Medulla oblongata (tissue), 1 donor: ENCODE measurements around the gene PRDM7.
A peak's percentile ranks its signal among the peaks of the same experiment; 100 is the strongest.
"Not testable (repeated sequence)": the region's sequence is repeated elsewhere in the genome, so short reads cannot be mapped to it uniquely, and the experiment has no call there.

Experiments
- DNase-seq: peaks from one replicate; pipeline ENCODE4 v3.0.0-alpha.2; 2015; ENCODE audit errors: extremely low spot score

PRDM7 gene

GRCh38 chr16:90072442-90073105, 4.6 kb downstream of the PRDM7 start:
- no peak for DNase-seq

- DNase-seq, result no peak
Observed at GRCh38 chr16:90070440-90070839, 6.7 kb downstream of the PRDM7 start.

GRCh38 chr16:90061437-90061836, 15.7 kb downstream of the PRDM7 start:
- DNase-seq, result no peak

GRCh38 chr16:90057738-90058173, 19.4 kb downstream of the PRDM7 start:
- DNase-seq, result no peak

GRCh38 chr16:90056521-90056920, 20.6 kb downstream of the PRDM7 start:
- DNase-seq, result not testable (repeated sequence)

- no peak for DNase-seq
Observed at GRCh38 chr16:90055371-90055770, 21.8 kb downstream of the PRDM7 start.

- DNase-seq, result no peak
Observed at GRCh38 chr16:90054554-90054953, 22.6 kb downstream of the PRDM7 start.

GRCh38 chr16:90053902-90054500, 23.1 kb downstream of the PRDM7 start:
- no peak for DNase-seq

GRCh38 chr16:90050969-90051368, 26.2 kb downstream of the PRDM7 start:
- DNase-seq, result no peak

- DNase-seq, result no peak
Observed at GRCh38 chr16:90048737-90049330, 28.3 kb downstream of the PRDM7 start.

GRCh38 chr16:90048347-90048722, 28.8 kb downstream of the PRDM7 start:
- DNase-seq, result no peak

- DNase-seq, result no peak
Observed at GRCh38 chr16:90047714-90048346, 29.3 kb downstream of the PRDM7 start.

- DNase-seq, result peak; percentile 38
Observed at GRCh38 chr16:90046971-90047713, 30.0 kb downstream of the PRDM7 start.

- DNase-seq, result no peak
Observed at GRCh38 chr16:90046122-90046970, 30.8 kb downstream of the PRDM7 start.

GRCh38 chr16:90044111-90044551, 33.0 kb downstream of the PRDM7 start:
- no peak for DNase-seq

- DNase-seq, result no peak
Observed at GRCh38 chr16:90043526-90043925, 33.6 kb downstream of the PRDM7 start.

- no peak for DNase-seq
Observed at GRCh38 chr16:90042946-90043514, 34.1 kb downstream of the PRDM7 start.

GRCh38 chr16:90041896-90042473, 35.1 kb downstream of the PRDM7 start:
- DNase-seq, result no peak

GRCh38 chr16:90040152-90041023, 36.7 kb downstream of the PRDM7 start:
- DNase-seq, result no peak
